Stimulated activated naive CD8-positive, alpha-beta T cell treated with anti-CD3 and anti-CD28 coated beads, Interleukin-15, Interleukin-2, amounts not matched to agents 100 U/mL and 50 U/mL, for 24 hours (primary cell): ENCODE measurements around the gene KCNIP4.

Source experiments
- ATAC-seq: fragments of 150-1000 bp; cut with Tn5 transposase; one replicate; pipeline ENCODE4 v1.10.0; 2021
- DNase-seq: peaks from one replicate; pipeline ENCODE4 v3.0.0; 2021

KCNIP4 gene

GRCh38 chr4:21848021-21848420 is 100.6 kb downstream of the KCNIP4 start:
- ATAC-seq, result no peak
- DNase-seq, result no peak

GRCh38 chr4:21845663-21846062 is 102.9 kb downstream of the KCNIP4 start:
- no peak for ATAC-seq
- no peak for DNase-seq

GRCh38 chr4:21835712-21836111 is 112.9 kb downstream of the KCNIP4 start:
- ATAC-seq, result no peak

GRCh38 chr4:21830272-21830671 is 118.3 kb downstream of the KCNIP4 start:
- no peak for DNase-seq
- ATAC-seq, result no peak

More at GRCh38 chr4:21835712-21836111, 112.9 kb downstream of the KCNIP4 start:
- DNase-seq, result no peak

- DNase-seq (no peak), ATAC-seq (no peak)
Measured at GRCh38 chr4:21827575-21827974, 121.0 kb downstream of the KCNIP4 start.

- no peak for ATAC-seq
- DNase-seq, result no peak
Measured at GRCh38 chr4:21826071-21826470, 122.5 kb downstream of the KCNIP4 start.

GRCh38 chr4:21819086-21819485 is 129.5 kb downstream of the KCNIP4 start:
- no peak for DNase-seq
- no peak for ATAC-seq

GRCh38 chr4:21815651-21816377 is 132.8 kb downstream of the KCNIP4 start:
- DNase-seq, result no peak
- no peak for ATAC-seq

GRCh38 chr4:21811565-21811964 is 137.0 kb downstream of the KCNIP4 start:
- DNase-seq, result no peak
- ATAC-seq, result no peak

GRCh38 chr4:21806991-21807390 is 141.6 kb downstream of the KCNIP4 start:
- DNase-seq (no peak), ATAC-seq (no peak)

GRCh38 chr4:21802406-21802805 is 146.2 kb downstream of the KCNIP4 start:
- no peak for DNase-seq

GRCh38 chr4:21801661-21802385 is 146.7 kb downstream of the KCNIP4 start:
- DNase-seq, result no peak
- ATAC-seq, result no peak

More at GRCh38 chr4:21802406-21802805, 146.2 kb downstream of the KCNIP4 start:
- ATAC-seq, result no peak

- DNase-seq (no peak), ATAC-seq (no peak)
Measured at GRCh38 chr4:21795091-21795490, 153.5 kb downstream of the KCNIP4 start.

GRCh38 chr4:21792736-21793135 is 155.8 kb downstream of the KCNIP4 start:
- no peak for ATAC-seq
- no peak for DNase-seq

- DNase-seq, result no peak
Measured at GRCh38 chr4:21790438-21791029, 158.0 kb downstream of the KCNIP4 start.

GRCh38 chr4:21780148-21780547 is 168.4 kb downstream of the KCNIP4 start:
- DNase-seq (no peak), ATAC-seq (no peak)

More at GRCh38 chr4:21790438-21791029, 158.0 kb downstream of the KCNIP4 start:
- ATAC-seq, result no peak

GRCh38 chr4:21778702-21779101 is 169.9 kb downstream of the KCNIP4 start:
- DNase-seq (no peak), ATAC-seq (no peak)

- no peak for ATAC-seq
- DNase-seq, result no peak
Measured at GRCh38 chr4:21775703-21776102, 172.9 kb downstream of the KCNIP4 start.

GRCh38 chr4:21769404-21770147 is 179.0 kb downstream of the KCNIP4 start:
- ATAC-seq, result no peak
- no peak for DNase-seq

- DNase-seq, result no peak
- no peak for ATAC-seq
Measured at GRCh38 chr4:21768349-21769310, 179.9 kb downstream of the KCNIP4 start.

GRCh38 chr4:21765810-21766407 is 182.7 kb downstream of the KCNIP4 start:
- peak; percentile 65 for ATAC-seq
- DNase-seq, result peak; percentile 28
